ENCODE results near the gene ST6GALNAC5.
"Not testable (repeated sequence)": the region's sequence is repeated elsewhere in the genome, so short reads cannot be mapped to it uniquely, and the experiment has no call there.

The ST6GALNAC5 gene

GRCh38 chr1:76867342-76868130, at the start of gene ST6GALNAC5:
Gene ST6GALNAC5, plus strand, starts transcription at chr1:76867480.
- peak; percentile 46 for DNase-seq (ENCODE audit: low spot score)

- DNase-seq (ENCODE audit: low spot score): no peak
Measured at GRCh38 chr1:76820028-76820427, 47.3 kb upstream of the ST6GALNAC5 start.

- not testable (repeated sequence) for DNase-seq (ENCODE audit: low spot score)
Measured at GRCh38 chr1:76822961-76823360, 44.3 kb upstream of the ST6GALNAC5 start.

- DNase-seq (ENCODE audit: low spot score): no peak
Measured at GRCh38 chr1:76824106-76824505, 43.2 kb upstream of the ST6GALNAC5 start.

DNA sequence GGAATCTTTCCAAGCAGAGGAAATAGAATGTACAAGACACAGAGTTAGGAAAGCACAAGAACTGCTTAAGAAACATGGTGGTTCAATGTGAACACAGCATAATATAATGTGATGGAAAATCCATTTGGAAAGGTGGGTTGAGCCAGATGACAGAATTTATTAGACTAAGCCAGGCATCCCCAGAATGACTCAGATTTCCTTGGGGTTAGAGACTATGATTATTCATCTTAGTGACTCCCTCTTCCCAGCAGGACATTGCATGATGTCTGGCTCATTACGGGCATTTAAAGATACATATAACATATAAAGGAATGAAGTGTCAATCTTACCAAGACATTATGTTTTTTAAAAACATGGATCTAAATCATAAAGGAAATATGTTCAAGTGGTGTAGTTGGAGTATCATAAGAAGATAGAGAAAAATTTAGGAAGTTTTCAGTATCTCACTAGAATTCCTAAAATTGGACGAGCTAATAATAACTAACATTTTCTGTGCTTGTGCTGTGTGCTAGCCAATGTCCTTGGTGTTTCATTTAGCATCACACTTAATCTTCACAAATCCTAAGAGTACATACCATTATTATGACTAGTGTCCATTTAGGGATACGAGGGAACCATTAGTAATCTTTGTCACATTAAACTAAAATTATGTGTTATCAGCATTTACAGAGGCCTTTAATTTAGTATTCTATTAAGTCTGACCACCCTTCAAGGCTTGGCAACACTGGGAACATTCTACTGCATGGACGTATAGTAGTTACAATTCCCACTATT, 41.0 kb upstream of the ST6GALNAC5 start:
- DNase-seq (ENCODE audit: low spot score): peak; percentile 9

DNA sequence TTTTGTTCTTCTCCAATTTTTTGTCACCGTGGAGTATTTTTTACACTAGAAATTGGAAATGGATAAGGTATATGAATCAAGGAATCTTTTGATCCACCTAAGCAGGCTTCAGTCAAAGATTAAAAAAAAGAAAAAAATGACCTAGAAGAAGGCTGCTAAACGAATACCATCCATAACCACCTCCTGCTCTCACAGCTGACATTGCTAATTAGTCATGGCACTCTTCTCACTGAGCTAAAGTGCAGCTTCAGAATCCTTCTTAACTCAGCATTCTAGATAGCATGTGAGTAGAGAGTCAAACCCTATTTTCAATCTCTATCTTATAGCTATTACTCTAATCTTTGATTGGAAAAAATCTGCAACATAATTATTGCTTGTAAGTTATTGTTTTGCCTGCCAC, 40.2 kb upstream of the ST6GALNAC5 start:
- no peak for DNase-seq (ENCODE audit: low spot score)

DNA sequence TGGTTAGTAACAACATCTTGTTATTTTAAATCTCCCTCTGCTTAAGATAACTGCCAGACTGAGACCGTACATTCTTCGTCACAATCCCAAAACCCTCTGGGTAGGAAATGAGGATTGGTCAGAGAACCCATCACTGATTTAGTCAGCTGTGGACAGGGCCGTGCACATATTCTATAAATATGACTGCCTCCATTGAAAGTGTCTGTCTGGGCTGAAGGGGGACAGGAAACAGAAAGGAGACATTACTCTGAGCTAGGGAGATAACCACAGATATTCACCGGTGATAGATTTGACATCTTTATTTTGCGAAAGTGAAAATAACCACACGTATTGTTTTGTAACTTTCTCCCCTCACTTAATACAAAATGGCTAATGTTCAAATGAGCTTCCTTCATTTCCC, 36.9 kb upstream of the ST6GALNAC5 start:
- no peak for DNase-seq (ENCODE audit: low spot score)

- no peak for DNase-seq (ENCODE audit: low spot score)
Measured at GRCh38 chr1:76832521-76832920, 34.8 kb upstream of the ST6GALNAC5 start.

DNA sequence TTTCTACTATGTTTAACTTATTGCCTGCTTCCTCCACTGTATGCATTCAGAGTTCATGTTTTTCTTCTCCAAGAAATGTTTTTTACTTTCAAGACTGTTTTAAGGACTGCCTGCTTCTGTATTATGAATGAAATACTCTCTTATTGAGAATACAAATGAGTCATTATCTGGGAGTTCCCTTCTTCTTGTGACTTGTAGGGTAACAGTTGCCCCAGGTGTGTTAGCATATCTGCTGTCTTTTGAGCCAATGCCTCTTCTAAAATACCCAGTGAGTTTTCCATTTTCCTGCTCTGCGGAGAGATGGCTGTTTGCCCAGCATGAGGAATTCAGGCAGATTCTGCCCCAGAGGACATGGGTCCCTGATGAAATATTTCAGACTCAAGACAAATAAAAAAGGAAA, 34.1 kb upstream of the ST6GALNAC5 start:
- no peak for DNase-seq (ENCODE audit: low spot score)

- DNase-seq (ENCODE audit: low spot score): no peak
Measured at GRCh38 chr1:76833856-76834255, 33.4 kb upstream of the ST6GALNAC5 start.

- no peak for DNase-seq (ENCODE audit: low spot score)
Measured at GRCh38 chr1:76835203-76835602, 32.1 kb upstream of the ST6GALNAC5 start.

GRCh38 chr1:76840278-76840677, 27.0 kb upstream of the ST6GALNAC5 start:
- no peak for DNase-seq (ENCODE audit: low spot score)

DNA sequence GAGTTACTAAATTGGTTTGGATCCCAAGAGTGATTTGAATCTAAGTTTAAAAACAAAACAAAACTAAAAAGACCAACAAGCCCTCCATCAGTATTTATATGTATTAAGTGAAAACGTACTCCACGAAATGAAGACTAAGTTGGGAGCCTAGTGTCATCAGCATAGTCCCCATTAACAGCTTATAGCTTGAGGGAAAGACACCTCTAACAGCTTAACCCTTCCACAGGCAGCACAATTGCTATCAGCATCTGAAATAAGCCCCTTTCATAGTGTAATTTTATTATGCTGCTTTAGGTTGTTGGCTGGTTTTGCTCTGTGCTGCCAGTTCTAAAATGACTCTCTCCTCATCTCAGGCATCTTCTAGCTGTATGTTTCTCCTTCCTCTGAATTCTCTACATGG, 25.8 kb upstream of the ST6GALNAC5 start:
- DNase-seq (ENCODE audit: low spot score): no peak

DNA sequence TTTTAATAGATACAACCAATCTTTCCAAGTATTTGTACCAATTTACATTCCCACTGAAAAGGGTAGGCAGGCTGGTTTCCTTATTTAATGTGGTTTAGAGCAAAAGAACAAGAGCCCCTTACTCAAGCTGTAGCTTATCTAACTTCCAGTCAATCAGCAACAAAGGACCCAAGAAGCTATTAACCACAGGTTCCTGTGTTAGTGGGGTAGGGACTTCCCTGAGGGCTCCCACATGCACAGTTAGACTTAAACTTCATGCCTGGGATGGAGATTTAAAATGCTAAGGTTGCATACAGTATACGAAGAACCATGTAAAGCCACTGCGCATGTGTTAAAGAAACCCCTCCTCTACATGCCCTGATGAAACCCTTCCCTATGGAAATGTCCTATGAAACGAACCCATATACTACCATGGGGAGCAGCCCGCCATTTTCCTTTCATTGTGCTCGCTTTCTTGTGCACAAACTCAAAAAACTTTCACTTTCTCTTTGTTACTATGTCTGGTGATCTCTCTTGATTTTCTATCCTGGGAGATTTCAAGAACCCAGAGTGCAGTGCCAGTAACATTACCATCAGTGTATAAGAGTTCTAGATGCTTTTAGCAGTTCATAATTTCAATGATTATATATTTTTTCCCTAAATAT, 23.3 kb upstream of the ST6GALNAC5 start:
- no peak for DNase-seq (ENCODE audit: low spot score)

DNA sequence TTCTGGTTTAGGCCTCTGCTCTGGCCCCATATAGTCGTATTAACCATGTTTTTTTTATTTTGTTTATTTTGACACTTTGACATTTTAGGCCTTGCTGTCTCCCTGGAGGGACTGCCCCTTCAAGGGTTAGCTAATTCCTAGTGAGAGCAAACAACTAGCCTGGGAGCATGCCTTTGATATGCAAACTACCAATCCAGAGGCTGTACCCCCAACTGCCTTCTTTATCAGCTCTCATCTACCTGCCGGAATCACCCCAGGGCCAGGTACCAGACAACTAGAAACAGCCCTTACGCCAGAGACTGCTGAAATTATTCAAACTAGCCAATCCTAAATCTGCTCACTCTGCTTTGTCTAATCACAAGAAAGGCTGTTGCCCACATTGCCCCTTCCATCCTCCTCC, 13.0 kb upstream of the ST6GALNAC5 start:
- no peak for DNase-seq (ENCODE audit: low spot score)

DNA sequence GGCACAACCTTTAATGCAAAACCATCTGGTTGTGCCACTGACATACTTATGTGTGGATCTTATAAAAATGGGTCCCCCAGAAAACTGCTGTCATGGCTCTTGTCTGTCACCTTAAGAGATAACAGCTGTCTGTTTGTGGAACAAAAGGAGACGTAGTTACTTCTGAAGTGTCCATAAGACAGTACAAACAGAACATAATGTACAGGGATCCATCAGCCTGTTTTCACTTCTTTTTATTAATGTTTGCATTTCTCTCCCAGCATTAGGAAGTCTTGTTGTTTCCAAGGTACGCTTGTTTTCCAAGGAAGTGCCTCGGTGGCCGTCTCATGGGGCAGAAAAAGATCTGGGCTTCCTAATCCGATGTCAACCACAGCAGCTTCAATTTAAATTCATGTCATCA, 11.2 kb upstream of the ST6GALNAC5 start:
- no peak for DNase-seq (ENCODE audit: low spot score)

DNA sequence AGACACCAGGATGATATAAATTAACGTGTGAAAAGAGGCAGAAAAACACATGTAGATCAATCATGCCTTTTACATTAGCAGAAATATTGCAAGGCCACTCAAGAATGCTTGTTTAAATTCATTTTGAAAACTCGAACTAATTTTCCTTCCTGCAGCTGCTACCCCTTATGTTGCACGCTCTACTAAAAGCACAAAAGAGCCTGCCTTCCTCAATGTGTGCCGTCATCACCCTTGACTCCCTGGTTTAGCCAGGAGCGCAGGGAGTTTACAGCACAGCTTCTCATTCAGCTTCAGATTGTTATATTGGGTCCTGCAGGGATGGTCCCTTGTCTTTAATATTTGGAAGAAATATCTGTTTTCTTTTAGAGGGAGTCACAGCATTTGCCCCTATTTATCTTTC, 10.1 kb upstream of the ST6GALNAC5 start:
- no peak for DNase-seq (ENCODE audit: low spot score)

- DNase-seq (ENCODE audit: low spot score): no peak
Measured at GRCh38 chr1:76857973-76858372, 9.3 kb upstream of the ST6GALNAC5 start.

DNA sequence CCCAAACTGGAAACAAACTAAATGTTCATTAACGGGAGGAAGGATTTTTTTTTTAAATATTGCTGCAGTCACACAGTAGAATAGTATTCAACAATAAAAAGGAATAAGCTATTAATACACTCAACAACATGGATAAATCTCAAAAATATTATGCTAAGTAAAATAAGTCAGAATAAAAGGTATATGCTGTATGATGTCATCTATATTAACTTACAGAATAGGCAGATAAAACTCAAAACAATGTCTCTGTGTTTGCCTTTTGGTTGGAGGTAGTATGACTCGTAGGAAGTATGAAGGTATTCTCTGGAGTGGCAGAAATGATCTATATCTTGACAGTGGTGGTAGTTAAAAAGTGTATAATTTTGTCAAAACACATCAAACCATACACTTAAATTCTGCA, 6.1 kb upstream of the ST6GALNAC5 start:
- no peak for DNase-seq (ENCODE audit: low spot score)

GRCh38 chr1:76862447-76862846, 4.8 kb upstream of the ST6GALNAC5 start:
- DNase-seq (ENCODE audit: low spot score): peak; percentile 68

DNA sequence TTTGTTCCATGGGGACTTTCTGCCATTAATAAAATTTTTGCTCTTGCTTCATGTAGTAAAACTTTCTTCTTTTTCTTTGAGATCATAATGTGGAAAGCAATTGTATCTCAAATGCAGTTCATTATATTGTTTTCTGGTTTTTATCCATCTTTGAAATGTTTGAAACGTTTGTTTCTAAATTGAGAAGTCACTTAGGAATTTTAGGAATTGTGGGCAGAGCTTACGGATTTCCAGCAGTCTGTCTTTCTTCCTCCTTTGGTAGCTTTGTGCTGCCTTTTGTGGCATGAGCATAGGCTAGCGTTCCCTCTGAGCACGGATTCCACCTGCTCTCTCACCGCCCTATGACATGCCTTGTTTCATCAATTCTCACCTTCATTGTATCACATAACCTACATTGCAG, 2.9 kb upstream of the ST6GALNAC5 start:
- peak; percentile 36 for DNase-seq (ENCODE audit: low spot score)

DNA sequence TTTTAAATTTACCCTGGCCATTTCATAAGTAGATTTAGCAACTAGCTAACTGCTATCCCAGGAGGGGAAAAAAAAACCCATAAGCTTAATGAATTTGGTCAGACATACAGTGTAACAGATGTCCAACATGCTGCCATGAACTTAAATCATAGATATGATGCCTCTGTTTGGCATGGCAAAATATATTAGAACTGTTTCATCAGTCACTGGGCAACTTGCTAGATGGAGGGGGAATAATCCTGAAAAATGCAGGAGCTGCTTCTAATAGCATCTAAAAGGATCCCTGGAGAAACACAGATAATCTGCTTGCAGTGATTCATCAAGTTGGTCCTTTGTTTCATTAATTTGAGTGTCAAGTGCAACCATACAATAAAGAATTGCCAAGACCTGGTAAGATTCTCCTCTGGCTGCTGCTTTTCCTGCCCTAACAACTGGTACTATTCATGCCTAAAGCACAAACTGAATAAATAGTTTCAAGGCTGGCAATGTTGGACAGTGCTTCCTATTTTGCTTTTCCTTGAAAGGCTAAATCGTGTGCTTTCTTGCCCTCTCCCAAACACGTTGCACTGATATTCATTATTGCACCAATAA, 1.5 kb upstream of the ST6GALNAC5 start:
- no peak for DNase-seq (ENCODE audit: low spot score)

DNA sequence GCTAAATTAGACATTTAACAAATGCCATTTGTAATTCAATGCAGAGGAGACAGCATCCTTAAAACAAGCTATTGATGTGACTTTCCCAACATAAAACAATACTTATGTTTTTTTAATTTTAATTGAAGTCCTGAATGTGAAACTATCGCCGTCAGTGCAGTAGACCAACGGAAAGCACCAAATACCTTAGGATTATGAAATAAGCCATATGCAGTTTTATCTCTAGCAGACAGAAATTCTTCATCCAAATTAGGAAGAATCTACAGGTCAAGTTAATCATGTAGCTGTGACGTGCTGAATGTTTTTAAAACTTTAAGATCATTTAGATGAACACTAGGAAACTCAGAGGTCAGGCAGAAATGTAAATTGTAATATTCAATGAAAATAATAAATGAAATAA, 714 bp upstream of the ST6GALNAC5 start:
- DNase-seq (ENCODE audit: low spot score): no peak
